Gastrocnemius medialis (tissue), 4 donors: ENCODE measurements around the gene ZMYND12. TPM values are rescaled to one million over a fixed set of nuclear protein-coding genes. Genes with fewer than 3 reads are reported as not detected.

Experiments
- ATAC-seq, 2 donors: fragments of 150-250 bp; one replicate each; pipeline ENCODE4 v1.9.1; 2016
- DNase-seq, 2 donors: peaks; one replicate each; pipeline ENCODE4 v3.0.0-alpha.2; 2019
- H3K27ac ChIP-seq, 4 donors: fragments of 200-600 bp; sonication (generic); 1 replicate in 1 of 4; 2 replicates in 3 of 4; pipeline ENCODE4 v1.5.1; 2016 to 2018; ENCODE audit warnings: mild to moderate bottlenecking in 2 of 4, moderate library complexity in 1 of 4
- H3K27me3 ChIP-seq, 3 donors: fragments of 200-600 bp; sonication (generic) in 2 of 3; 1 replicate in 1 of 3; 2 replicates in 2 of 3; pipeline versions ENCODE4 v1.5.1 to v1.6.0; 2016 to 2019; ENCODE audit warnings: mild to moderate bottlenecking in 1 of 3, moderate library complexity in 1 of 3
- H3K36me3 ChIP-seq, 2 donors: fragments of 200-600 bp; sonication (generic) in 1 of 2; one replicate each; pipeline ENCODE4 v1.5.1; 2017 to 2018
- H3K4me1 ChIP-seq, 2 donors: fragments of 200-600 bp; sonication (generic) in 1 of 2; one replicate each; pipeline ENCODE4 v1.5.1; 2016 to 2017; ENCODE audit warnings: mild to moderate bottlenecking in 2 of 2
- H3K4me3 ChIP-seq, 4 donors: fragments of 200-600 bp; sonication (generic) in 3 of 4; 1 replicate in 1 of 4; 2 replicates in 3 of 4; pipeline ENCODE4 v1.5.1; 2016 to 2019; ENCODE audit warnings: mild to moderate bottlenecking in 2 of 4
- H3K9me3 ChIP-seq, 3 donors: fragments of 200-600 bp; sonication (generic) in 2 of 3; 1 replicate in 1 of 3; 2 replicates in 2 of 3; pipeline ENCODE4 v1.5.1; 2016 to 2019
- POLR2A ChIP-seq, 2 donors: fragments of 450-650 bp; IDR thresholded peaks; one replicate each; pipeline ENCODE4 v1.6.1; 2017; ENCODE audit warnings: antibody characterized with exemption in 2 of 2, mild to moderate bottlenecking in 2 of 2, moderate library complexity in 2 of 2
- in situ Hi-C, 4 donors: fragments of 200-750 bp; cut with MboI; loops; one replicate each; pipeline versions ENCODE4 v1.15.0 to v1.8.0; 2017; ENCODE audit warnings: low sequenced_read_pairs in 4 of 4
- intact Hi-C: fragments of 100-400 bp; cut with DNase I; formaldehyde crosslinking; loops from one replicate; pipeline ENCODE4 v1.15.1; 2023; ENCODE audit warnings: low total_unique reads
- total RNA-seq, 4 donors: library from RNA; depleted of rRNA; stranded (reverse); fragments of >200 nt; gene quantifications; one replicate each; pipeline versions ENCODE4 v1.1.0 to v1.2.3, GENCODE V29; 2016
- TF ChIP-seq, protein P1 (sequence below), 5 experiments: fragments of 450-650 bp in 3 of 5; fragments of 200-600 bp in 2 of 5; sonication (generic) in 2 of 5; IDR thresholded peaks in 4 of 5; conservative IDR thresholded peaks in 1 of 5; 1 replicate in 4 of 5; 2 replicates in 1 of 5; pipeline ENCODE4 v1.5.1; 2016 to 2019; ENCODE audit warnings: antibody characterized with exemption in 5 of 5, mild to moderate bottlenecking in 3 of 5, moderate library complexity in 3 of 5

ZMYND12 gene
- total RNA-seq, 4 donors from 2014 or later = 0.80 to 1.0 TPM; not detected in 2

DNA sequence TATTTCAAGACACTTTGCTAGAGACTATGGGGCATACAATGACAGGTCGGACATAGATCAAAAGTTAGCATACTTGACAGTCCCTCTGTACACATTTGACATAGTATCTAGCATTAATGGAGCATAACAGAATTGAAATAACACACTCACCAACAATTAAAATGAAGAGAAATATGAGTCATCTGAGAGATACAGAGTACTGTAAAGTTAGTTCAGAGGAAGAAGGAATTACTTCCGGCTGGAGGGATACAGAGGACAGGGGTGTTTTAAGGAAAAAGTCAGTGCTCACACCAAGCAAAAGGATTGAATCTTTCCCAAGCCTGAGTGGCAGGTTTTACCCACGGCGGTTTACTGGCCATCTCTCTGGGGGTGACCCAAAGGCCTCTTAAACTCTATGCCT is 2.4 kb downstream of the ZMYND12 start:
- in situ Hi-C loops (no loop called here), intact Hi-C loops (loop anchor here (10.0 kb wide), 1 partner anchor 279 kb away; no protein-coding TSS in a partner anchor)
- H3K4me1 ChIP-seq = peaks cover 13 to 19% of the 10 kb centered on the region in 2 donors
- no peak overlapping the region for H3K4me3 ChIP-seq
- H3K36me3 ChIP-seq = peaks cover 0 to under 1% of the 10 kb centered on the region in 2 donors
- no peak for DNase-seq
- H3K27me3 ChIP-seq = no peaks in the 10 kb centered on the region
- no peaks in the 10 kb centered on the region for H3K9me3 ChIP-seq
- no peak overlapping the region for H3K27ac ChIP-seq
- ATAC-seq = no peak
- no peak for TF ChIP-seq POLR2A (IDR thresholded peaks at IDR 0.05)
- TF ChIP-seq, protein P1, sequence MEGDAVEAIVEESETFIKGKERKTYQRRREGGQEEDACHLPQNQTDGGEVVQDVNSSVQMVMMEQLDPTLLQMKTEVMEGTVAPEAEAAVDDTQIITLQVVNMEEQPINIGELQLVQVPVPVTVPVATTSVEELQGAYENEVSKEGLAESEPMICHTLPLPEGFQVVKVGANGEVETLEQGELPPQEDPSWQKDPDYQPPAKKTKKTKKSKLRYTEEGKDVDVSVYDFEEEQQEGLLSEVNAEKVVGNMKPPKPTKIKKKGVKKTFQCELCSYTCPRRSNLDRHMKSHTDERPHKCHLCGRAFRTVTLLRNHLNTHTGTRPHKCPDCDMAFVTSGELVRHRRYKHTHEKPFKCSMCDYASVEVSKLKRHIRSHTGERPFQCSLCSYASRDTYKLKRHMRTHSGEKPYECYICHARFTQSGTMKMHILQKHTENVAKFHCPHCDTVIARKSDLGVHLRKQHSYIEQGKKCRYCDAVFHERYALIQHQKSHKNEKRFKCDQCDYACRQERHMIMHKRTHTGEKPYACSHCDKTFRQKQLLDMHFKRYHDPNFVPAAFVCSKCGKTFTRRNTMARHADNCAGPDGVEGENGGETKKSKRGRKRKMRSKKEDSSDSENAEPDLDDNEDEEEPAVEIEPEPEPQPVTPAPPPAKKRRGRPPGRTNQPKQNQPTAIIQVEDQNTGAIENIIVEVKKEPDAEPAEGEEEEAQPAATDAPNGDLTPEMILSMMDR (IDR thresholded peaks at IDR 0.05 in 4 of 5, conservative IDR thresholded peaks at IDR 0.05 in 1 of 5) = no peak

DNA sequence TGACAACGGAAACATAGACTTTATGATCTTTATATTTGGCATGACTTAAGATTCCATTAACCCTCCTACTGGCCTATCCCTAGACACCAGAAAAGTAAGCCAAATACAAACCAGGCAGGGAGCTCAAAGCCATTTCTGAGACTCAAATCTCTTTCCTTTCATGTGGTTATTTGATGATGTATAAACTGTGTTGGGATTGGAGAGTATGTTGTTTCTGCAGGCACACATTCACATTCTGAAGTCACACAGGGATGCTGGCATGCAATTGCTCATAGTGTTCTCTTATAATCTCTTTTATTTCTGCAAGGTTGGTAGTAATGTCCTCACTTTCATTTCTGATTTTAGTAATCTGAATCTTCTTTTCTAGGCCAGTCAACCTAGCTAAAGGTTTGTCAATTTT is 5.8 kb downstream of the ZMYND12 start:
- Histone ChIP-seq H3K9me3 (no peaks in the 10 kb centered on the region), H3K27me3 (no peaks in the 10 kb centered on the region), H3K4me1 (peaks cover 0 to 3% of the 10 kb centered on the region in 2 donors), H3K36me3 (no peaks in the 10 kb centered on the region), H3K27ac (no peak overlapping the region), H3K4me3 (no peak overlapping the region)
- DNase-seq (no peak), ATAC-seq (no peak)
- in situ Hi-C loops = no loop called here
- intact Hi-C loops = loop anchor here (10.0 kb wide), 1 partner anchor 275 kb away; no protein-coding TSS in a partner anchor
- TF ChIP-seq POLR2A (IDR thresholded peaks at IDR 0.05) = no peak
- TF ChIP-seq, protein P1 (IDR thresholded peaks at IDR 0.05 in 4 of 5, conservative IDR thresholded peaks at IDR 0.05 in 1 of 5) = no peak

DNA sequence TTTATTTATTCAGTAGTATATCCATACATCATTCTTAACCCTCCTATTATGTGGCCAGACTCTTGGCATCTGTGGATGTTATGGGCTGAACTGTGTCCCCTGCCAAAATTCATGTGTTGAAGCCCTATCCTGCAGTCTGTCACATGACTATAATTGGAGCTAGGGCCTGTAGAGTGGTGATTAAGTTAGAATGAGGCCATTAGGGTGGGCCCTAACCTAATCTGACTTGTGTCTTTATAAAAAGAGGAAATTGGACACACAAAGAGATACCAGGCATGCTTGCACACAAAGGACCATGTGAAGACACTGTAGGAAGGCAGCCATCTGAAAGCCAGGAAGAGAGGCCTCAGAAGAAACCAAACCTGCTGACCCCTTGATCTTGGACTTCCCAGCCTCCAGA is 6.6 kb downstream of the ZMYND12 start:
- no peak for DNase-seq
- intact Hi-C loops = no loop called here
- H3K27me3 ChIP-seq = no peaks in the 10 kb centered on the region
- H3K4me1 ChIP-seq = no peaks in the 10 kb centered on the region
- H3K9me3 ChIP-seq = no peaks in the 10 kb centered on the region
- TF ChIP-seq, protein P1 (IDR thresholded peaks at IDR 0.05 in 4 of 5, conservative IDR thresholded peaks at IDR 0.05 in 1 of 5) = no peak
- no peak for TF ChIP-seq POLR2A (IDR thresholded peaks at IDR 0.05)
- no peak for ATAC-seq
- in situ Hi-C loops = no loop called here
- H3K4me3 ChIP-seq = no peak overlapping the region
- no peak overlapping the region for H3K27ac ChIP-seq
- no peaks in the 10 kb centered on the region for H3K36me3 ChIP-seq

DNA sequence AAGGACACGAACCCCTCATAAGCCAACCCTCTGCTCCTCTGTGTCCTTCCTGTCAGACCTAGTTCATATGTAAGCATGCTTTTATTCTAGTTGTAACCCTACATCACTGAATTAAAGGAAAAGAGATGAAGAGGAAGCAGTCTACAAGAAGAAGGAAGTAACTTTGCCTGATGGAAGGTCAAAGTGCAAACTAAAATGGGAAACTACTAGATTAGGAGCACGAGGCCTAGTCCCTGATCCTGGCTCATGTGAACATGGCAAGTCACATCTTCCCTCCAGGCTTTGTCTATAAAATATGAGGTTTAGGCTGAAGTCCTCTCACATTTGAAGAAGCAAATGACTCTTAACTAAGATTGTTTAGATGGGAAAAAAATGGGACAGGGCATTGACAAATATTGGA is 13.2 kb downstream of the ZMYND12 start:
- in situ Hi-C loops = no loop called here
- H3K9me3 ChIP-seq = no peaks in the 10 kb centered on the region
- H3K4me1 ChIP-seq = no peaks in the 10 kb centered on the region
- no peak overlapping the region for H3K27ac ChIP-seq
- intact Hi-C loops = no loop called here
- ATAC-seq (no peak), DNase-seq (no peak)
- TF ChIP-seq, protein P1 (IDR thresholded peaks at IDR 0.05 in 4 of 5, conservative IDR thresholded peaks at IDR 0.05 in 1 of 5) = no peak
- TF ChIP-seq POLR2A (IDR thresholded peaks at IDR 0.05) = no peak
- H3K36me3 ChIP-seq = no peaks in the 10 kb centered on the region
- H3K27me3 ChIP-seq = no peaks in the 10 kb centered on the region
- no peak overlapping the region for H3K4me3 ChIP-seq

DNA sequence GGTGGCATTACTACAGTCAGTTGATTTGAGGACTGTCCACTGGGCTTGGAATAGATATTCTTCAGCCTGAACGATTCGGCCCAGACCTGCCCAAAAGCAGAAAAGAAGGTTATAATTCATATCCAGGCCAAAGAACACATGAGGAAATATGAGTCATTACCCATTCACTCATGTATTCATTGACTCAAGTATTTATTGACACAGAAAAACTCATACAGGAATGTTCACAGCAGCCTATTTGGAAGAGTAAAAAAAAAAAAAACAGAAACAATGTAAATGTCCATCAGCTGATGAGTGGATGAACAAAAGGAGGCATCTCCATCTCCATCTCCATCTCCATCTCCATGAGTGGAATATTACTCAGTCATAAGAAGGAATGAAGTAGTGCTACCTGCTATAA is 15.9 kb downstream of the ZMYND12 start:
- in situ Hi-C loops = no loop called here
- no peak overlapping the region for H3K4me3 ChIP-seq
- intact Hi-C loops = no loop called here
- H3K27ac ChIP-seq = no peak overlapping the region
- DNase-seq (no peak), ATAC-seq (no peak)
- H3K9me3 ChIP-seq = no peaks in the 10 kb centered on the region
- no peaks in the 10 kb centered on the region for H3K27me3 ChIP-seq
- TF ChIP-seq, protein P1 (IDR thresholded peaks at IDR 0.05 in 4 of 5, conservative IDR thresholded peaks at IDR 0.05 in 1 of 5) = no peak
- TF ChIP-seq POLR2A (IDR thresholded peaks at IDR 0.05) = no peak
- H3K4me1 ChIP-seq = no peaks in the 10 kb centered on the region
- no peaks in the 10 kb centered on the region for H3K36me3 ChIP-seq
